ENCODE data around the gene INTS6. TPM values are rescaled to one million over a fixed set of nuclear protein-coding genes. Genes with fewer than 3 reads are reported as not detected.

Gene INTS6
- polyA plus RNA-seq, 1 donor (not counting 4 experiments of a cell fraction or from before 2014, with no cell fraction given), result 44.2 TPM

DNA sequence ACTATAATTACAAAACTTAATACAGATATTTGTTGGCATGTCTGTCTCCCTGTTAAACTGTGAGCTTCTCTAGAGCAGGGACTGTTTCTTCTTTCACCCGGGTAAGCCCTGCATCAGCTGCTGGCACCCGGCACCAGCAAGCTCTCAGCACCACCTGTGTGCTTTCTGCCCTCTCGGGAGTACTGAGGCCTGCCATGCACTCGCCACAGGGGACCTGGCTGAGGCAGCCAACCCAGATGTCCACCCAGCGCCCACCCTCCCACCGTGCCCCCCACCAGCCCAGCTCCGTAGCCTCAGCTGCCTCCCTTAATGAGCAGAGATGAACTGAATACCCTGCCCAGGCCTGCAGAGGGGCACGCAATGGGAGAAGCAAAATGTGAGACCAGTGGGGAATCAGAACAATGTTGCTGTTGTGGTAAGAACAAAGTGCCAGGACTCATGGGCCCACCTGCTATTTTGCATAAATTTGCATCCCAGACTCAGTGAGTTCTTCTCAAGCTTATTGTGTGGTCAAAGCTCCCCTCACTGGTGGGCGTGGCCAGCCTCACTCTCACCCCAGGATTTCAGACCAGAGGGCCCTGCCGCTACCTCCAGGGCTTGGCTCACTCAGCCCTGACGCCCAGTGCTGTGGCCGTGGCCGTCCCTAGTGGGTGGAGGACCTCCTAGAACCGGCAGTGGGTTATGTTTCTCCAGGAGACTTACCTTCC is 128.0 kb downstream of the INTS6 start:
- DNase-seq (ENCODE audit: low read depth, low spot score) (no peak), FAIRE-seq (no peak)
- Histone ChIP-seq H3K9ac (ENCODE audit: control insufficient read depth, extremely low read depth, insufficient read depth, low read length) (no peak overlapping the region), H3K27ac (ENCODE audit: control insufficient read depth, insufficient read depth, low read length) (no peak overlapping the region), H3K4me1 (ENCODE audit: control insufficient read depth, extremely low read depth, insufficient read depth, low read length) (no peaks in the 10 kb centered on the region), H3K36me3 (ENCODE audit: control insufficient read depth in 2 of 2, extremely low read depth in 1 of 2, insufficient read depth in 2 of 2, low read length in 2 of 2) (no peaks in the 10 kb centered on the region), H3K9me3 (ENCODE audit: control insufficient read depth, low read depth, low read length) (no peaks in the 10 kb centered on the region), H3K9me1 (ENCODE audit: control insufficient read depth, extremely low read depth, insufficient read depth, low read length) (no peaks in the 10 kb centered on the region), H4K20me1 (ENCODE audit: control insufficient read depth, extremely low read depth, insufficient read depth, low read length) (no peaks in the 10 kb centered on the region), H2AFZ (ENCODE audit: control insufficient read depth, low read length) (no peak overlapping the region), H3K4me3 (ENCODE audit: control insufficient read depth in 2 of 3, extremely low read depth in 1 of 3, insufficient read depth in 2 of 3, low read depth in 1 of 3, low read length in 3 of 3) (no peak overlapping the region), H3K27me3 (ENCODE audit: control insufficient read depth, extremely low read depth, insufficient read depth, low read length) (peaks cover 3% of the 10 kb centered on the region), H3K79me2 (ENCODE audit: control insufficient read depth, insufficient read depth, low read length) (no peaks in the 10 kb centered on the region), H3K4me2 (ENCODE audit: control insufficient read depth, extremely low read depth, insufficient read depth, low read depth, low read length) (no peak overlapping the region)
- TF ChIP-seq EZH2 (IDR thresholded peaks at IDR 0.05; ENCODE audit: low read length), result no peak
- TF ChIP-seq, protein P1, sequence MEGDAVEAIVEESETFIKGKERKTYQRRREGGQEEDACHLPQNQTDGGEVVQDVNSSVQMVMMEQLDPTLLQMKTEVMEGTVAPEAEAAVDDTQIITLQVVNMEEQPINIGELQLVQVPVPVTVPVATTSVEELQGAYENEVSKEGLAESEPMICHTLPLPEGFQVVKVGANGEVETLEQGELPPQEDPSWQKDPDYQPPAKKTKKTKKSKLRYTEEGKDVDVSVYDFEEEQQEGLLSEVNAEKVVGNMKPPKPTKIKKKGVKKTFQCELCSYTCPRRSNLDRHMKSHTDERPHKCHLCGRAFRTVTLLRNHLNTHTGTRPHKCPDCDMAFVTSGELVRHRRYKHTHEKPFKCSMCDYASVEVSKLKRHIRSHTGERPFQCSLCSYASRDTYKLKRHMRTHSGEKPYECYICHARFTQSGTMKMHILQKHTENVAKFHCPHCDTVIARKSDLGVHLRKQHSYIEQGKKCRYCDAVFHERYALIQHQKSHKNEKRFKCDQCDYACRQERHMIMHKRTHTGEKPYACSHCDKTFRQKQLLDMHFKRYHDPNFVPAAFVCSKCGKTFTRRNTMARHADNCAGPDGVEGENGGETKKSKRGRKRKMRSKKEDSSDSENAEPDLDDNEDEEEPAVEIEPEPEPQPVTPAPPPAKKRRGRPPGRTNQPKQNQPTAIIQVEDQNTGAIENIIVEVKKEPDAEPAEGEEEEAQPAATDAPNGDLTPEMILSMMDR (optimal IDR thresholded peaks at IDR 0.05 in 1 of 3, IDR thresholded peaks at IDR 0.05 in 1 of 3, conservative IDR thresholded peaks at IDR 0.05 in 1 of 3; ENCODE audit: extremely low read depth in 1 of 3, insufficient read depth in 2 of 3, low read length in 3 of 3), result no peak
- dilution Hi-C loops (cut with MboI; ENCODE audit: extremely low pct_ligation_motif_present, low sequenced_read_pairs), result no loop called here

DNA sequence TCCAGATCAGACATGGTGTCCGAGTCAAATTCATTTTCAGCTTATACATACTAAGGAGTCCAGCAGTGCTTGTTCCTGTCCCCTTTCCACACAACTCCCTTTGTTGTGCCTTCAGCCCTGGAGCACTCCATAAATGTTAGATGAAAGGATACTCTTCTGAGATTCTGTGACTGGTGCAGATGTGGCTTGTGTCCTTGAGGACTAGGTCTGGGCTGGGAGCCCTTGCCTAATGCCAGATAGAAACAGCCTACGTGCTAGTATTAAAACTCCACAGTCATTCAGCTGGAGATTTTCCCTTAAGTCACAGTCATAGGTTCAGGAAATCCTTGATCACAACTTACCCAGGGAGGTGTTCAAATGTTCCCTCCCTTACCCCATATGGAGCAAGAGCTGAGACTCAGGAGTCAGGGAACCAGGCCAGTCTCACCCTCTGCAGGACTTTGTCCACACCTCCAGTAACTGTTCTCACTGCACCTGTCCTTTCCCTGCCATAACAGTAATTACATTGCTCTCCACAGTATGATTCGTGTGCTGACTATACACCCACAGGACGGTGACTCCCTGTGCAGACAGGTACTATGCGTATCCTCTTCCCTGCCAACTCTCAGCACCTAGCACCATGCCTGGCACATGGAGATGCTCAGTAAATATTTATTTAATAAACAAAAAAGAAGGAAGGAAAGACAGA is 128.9 kb downstream of the INTS6 start:
- dilution Hi-C loops (cut with MboI; ENCODE audit: extremely low pct_ligation_motif_present, low sequenced_read_pairs), result no loop called here

More for the DNA sequence above, 128.9 kb downstream of the INTS6 start:
- H3K79me2 ChIP-seq (ENCODE audit: control insufficient read depth, insufficient read depth, low read length), result no peaks in the 10 kb centered on the region
- no peaks in the 10 kb centered on the region for H3K9me1 ChIP-seq (ENCODE audit: control insufficient read depth, extremely low read depth, insufficient read depth, low read length)
- no peak overlapping the region for H2AFZ ChIP-seq (ENCODE audit: control insufficient read depth, low read length)
- no peak overlapping the region for H3K27ac ChIP-seq (ENCODE audit: control insufficient read depth, insufficient read depth, low read length)
- TF ChIP-seq, protein P1 (optimal IDR thresholded peaks at IDR 0.05 in 1 of 3, IDR thresholded peaks at IDR 0.05 in 1 of 3, conservative IDR thresholded peaks at IDR 0.05 in 1 of 3; ENCODE audit: extremely low read depth in 1 of 3, insufficient read depth in 2 of 3, low read length in 3 of 3), result no peak
- TF ChIP-seq EZH2 (IDR thresholded peaks at IDR 0.05; ENCODE audit: low read length), result no peak
- H3K4me2 ChIP-seq (ENCODE audit: control insufficient read depth, extremely low read depth, insufficient read depth, low read depth, low read length), result no peak overlapping the region
- FAIRE-seq (no peak), DNase-seq (ENCODE audit: low read depth, low spot score) (no peak)
- H3K9me3 ChIP-seq (ENCODE audit: control insufficient read depth, low read depth, low read length), result no peaks in the 10 kb centered on the region
- H3K4me1 ChIP-seq (ENCODE audit: control insufficient read depth, extremely low read depth, insufficient read depth, low read length), result no peaks in the 10 kb centered on the region
- no peak overlapping the region for H3K9ac ChIP-seq (ENCODE audit: control insufficient read depth, extremely low read depth, insufficient read depth, low read length)
- H3K4me3 ChIP-seq (ENCODE audit: control insufficient read depth in 2 of 3, extremely low read depth in 1 of 3, insufficient read depth in 2 of 3, low read depth in 1 of 3, low read length in 3 of 3), result no peak overlapping the region
- peaks cover 3% of the 10 kb centered on the region for H3K27me3 ChIP-seq (ENCODE audit: control insufficient read depth, extremely low read depth, insufficient read depth, low read length)
- H3K36me3 ChIP-seq (ENCODE audit: control insufficient read depth in 2 of 2, extremely low read depth in 1 of 2, insufficient read depth in 2 of 2, low read length in 2 of 2), result no peaks in the 10 kb centered on the region
- no peaks in the 10 kb centered on the region for H4K20me1 ChIP-seq (ENCODE audit: control insufficient read depth, extremely low read depth, insufficient read depth, low read length)

Measured in keratinocyte (primary cell).